Parathyroid adenoma (tissue), 2 donors: ENCODE data around the gene MYOM3.

Source experiments
- H2AFZ ChIP-seq: fragments of 300-600 bp; sonication (generic); one replicate; pipeline ENCODE4 v1.7.0; 2017; ENCODE audit warnings: antibody characterized with exemption, mild to moderate bottlenecking
- H3K27ac ChIP-seq: fragments of 300-600 bp; sonication (generic); one replicate; pipeline ENCODE4 v1.7.0; 2017
- H3K27me3 ChIP-seq: fragments of 300-600 bp; sonication (generic); one replicate; pipeline ENCODE4 v1.7.0; 2017; ENCODE audit warnings: low read length; ENCODE audit not compliant: control insufficient read depth, insufficient read depth
- H3K36me3 ChIP-seq: fragments of 300-600 bp; sonication (generic); one replicate; pipeline ENCODE4 v1.7.0; 2017; ENCODE audit warnings: low read length; ENCODE audit not compliant: control insufficient read depth, insufficient read depth
- H3K4me1 ChIP-seq: fragments of 300-600 bp; sonication (generic); one replicate; pipeline ENCODE4 v1.7.0; 2017; ENCODE audit warnings: control low read depth
- H3K4me2 ChIP-seq: fragments of 300-600 bp; sonication (generic); one replicate; pipeline ENCODE4 v1.7.0; 2017; ENCODE audit warnings: low read length
- H3K4me3 ChIP-seq: fragments of 300-600 bp; sonication (generic); one replicate; pipeline ENCODE4 v1.7.0; 2017; ENCODE audit warnings: low read depth, low read length
- H3K79me2 ChIP-seq: fragments of 300-600 bp; sonication (generic); one replicate; pipeline ENCODE4 v1.7.0; 2017; ENCODE audit warnings: control low read depth
- H3K9ac ChIP-seq: fragments of 300-600 bp; sonication (generic); one replicate; pipeline ENCODE4 v1.7.0; 2017; ENCODE audit warnings: mild to moderate bottlenecking
- H3K9me3 ChIP-seq: fragments of 300-600 bp; sonication (generic); one replicate; pipeline ENCODE4 v1.7.0; 2017; ENCODE audit warnings: low read length; ENCODE audit not compliant: control insufficient read depth
- TF ChIP-seq, protein P1 (sequence below): fragments of 300-600 bp; sonication (generic); IDR thresholded peaks from one replicate; pipeline ENCODE4 v1.7.0; 2017; ENCODE audit warnings: antibody characterized with exemption, mild to moderate bottlenecking
- donor health status: primary hyperparathyroidism.

Gene MYOM3

DNA sequence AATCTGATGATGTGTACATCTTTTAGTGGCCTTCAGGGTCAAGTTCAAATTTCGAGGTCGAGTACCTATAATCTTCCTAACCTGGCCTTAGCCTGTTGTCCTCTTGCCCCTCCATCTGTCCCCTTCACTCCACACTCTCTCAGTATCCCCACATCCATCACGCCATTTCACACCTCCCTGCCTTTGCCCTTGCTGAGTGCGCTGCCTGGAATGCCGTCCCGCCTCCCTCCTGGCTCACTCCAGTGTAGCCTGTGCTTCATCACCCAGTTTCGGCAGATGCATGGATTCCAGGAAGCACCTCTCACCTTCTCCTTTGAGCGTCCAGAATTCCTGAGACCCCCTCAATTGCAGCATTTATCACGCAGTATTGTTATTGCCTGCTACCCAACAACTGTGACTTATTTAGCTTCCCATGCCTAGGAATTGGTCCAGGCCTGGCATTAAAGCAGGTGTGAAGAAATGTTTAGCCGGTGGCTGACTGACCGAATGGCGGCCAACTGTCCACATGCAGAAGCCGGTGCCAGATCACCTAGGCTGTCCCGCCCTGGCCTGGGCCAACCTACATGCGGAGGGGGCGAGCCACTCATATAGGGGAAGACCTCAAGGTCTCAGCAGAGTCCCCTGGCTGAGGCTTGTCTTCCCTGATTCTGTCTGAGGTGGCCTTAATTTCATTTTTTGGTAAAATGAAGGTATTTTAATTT lies 34.5 kb downstream of the MYOM3 start:
- TF ChIP-seq, protein P1, sequence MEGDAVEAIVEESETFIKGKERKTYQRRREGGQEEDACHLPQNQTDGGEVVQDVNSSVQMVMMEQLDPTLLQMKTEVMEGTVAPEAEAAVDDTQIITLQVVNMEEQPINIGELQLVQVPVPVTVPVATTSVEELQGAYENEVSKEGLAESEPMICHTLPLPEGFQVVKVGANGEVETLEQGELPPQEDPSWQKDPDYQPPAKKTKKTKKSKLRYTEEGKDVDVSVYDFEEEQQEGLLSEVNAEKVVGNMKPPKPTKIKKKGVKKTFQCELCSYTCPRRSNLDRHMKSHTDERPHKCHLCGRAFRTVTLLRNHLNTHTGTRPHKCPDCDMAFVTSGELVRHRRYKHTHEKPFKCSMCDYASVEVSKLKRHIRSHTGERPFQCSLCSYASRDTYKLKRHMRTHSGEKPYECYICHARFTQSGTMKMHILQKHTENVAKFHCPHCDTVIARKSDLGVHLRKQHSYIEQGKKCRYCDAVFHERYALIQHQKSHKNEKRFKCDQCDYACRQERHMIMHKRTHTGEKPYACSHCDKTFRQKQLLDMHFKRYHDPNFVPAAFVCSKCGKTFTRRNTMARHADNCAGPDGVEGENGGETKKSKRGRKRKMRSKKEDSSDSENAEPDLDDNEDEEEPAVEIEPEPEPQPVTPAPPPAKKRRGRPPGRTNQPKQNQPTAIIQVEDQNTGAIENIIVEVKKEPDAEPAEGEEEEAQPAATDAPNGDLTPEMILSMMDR: no peak
- no peaks in the 10 kb centered on the region for H3K9me3 ChIP-seq
- no peak overlapping the region for H3K9ac ChIP-seq
- H3K79me2 ChIP-seq: no peaks in the 10 kb centered on the region
- H3K4me1 ChIP-seq: no peaks in the 10 kb centered on the region
- no peaks in the 10 kb centered on the region for H3K36me3 ChIP-seq
- H3K4me3 ChIP-seq: no peak overlapping the region
- H3K4me2 ChIP-seq: no peak overlapping the region
- H3K27ac ChIP-seq: no peak overlapping the region
- no peaks in the 10 kb centered on the region for H3K27me3 ChIP-seq
- H2AFZ ChIP-seq: no peak overlapping the region

- Histone ChIP-seq H3K79me2 (no peaks in the 10 kb centered on the region), H3K4me3 (no peak overlapping the region), H3K36me3 (no peaks in the 10 kb centered on the region), H3K4me2 (no peak overlapping the region), H3K9ac (no peak overlapping the region), H3K4me1 (no peaks in the 10 kb centered on the region), H3K9me3 (no peaks in the 10 kb centered on the region), H2AFZ (no peak overlapping the region), H3K27me3 (no peaks in the 10 kb centered on the region), H3K27ac (no peak overlapping the region)
- TF ChIP-seq, protein P1: no peak
Observed at GRCh38 chr1:24075946-24076345, 36.0 kb downstream of the MYOM3 start.

- TF ChIP-seq, protein P1: no peak
- Histone ChIP-seq H3K4me2 (no peak overlapping the region), H3K36me3 (no peaks in the 10 kb centered on the region), H3K9ac (no peak overlapping the region), H3K9me3 (no peaks in the 10 kb centered on the region), H3K27me3 (no peaks in the 10 kb centered on the region), H2AFZ (no peak overlapping the region), H3K79me2 (no peaks in the 10 kb centered on the region), H3K4me1 (no peaks in the 10 kb centered on the region), H3K4me3 (no peak overlapping the region), H3K27ac (no peak overlapping the region)
Observed at GRCh38 chr1:24075590-24075854, 36.4 kb downstream of the MYOM3 start.

GRCh38 chr1:24074817-24075589 lies 36.9 kb downstream of the MYOM3 start:
- Histone ChIP-seq H3K4me2 (no peak overlapping the region), H3K9ac (no peak overlapping the region), H3K9me3 (no peaks in the 10 kb centered on the region), H3K36me3 (no peaks in the 10 kb centered on the region), H3K4me1 (no peaks in the 10 kb centered on the region), H3K79me2 (no peaks in the 10 kb centered on the region), H3K27me3 (no peaks in the 10 kb centered on the region), H3K27ac (no peak overlapping the region), H3K4me3 (no peak overlapping the region), H2AFZ (no peak overlapping the region)
- TF ChIP-seq, protein P1: no peak

GRCh38 chr1:24074196-24074595 lies 37.7 kb downstream of the MYOM3 start:
- no peaks in the 10 kb centered on the region for H3K9me3 ChIP-seq
- no peaks in the 10 kb centered on the region for H3K4me1 ChIP-seq
- H3K79me2 ChIP-seq: no peaks in the 10 kb centered on the region
- H3K27ac ChIP-seq: no peak overlapping the region
- no peak overlapping the region for H3K4me3 ChIP-seq
- TF ChIP-seq, protein P1: no peak
- no peak overlapping the region for H3K9ac ChIP-seq
- H2AFZ ChIP-seq: no peak overlapping the region
- no peak overlapping the region for H3K4me2 ChIP-seq
- H3K27me3 ChIP-seq: no peaks in the 10 kb centered on the region
- no peaks in the 10 kb centered on the region for H3K36me3 ChIP-seq
